Spleen (tissue), 11 donors: ENCODE data around the gene STOML2. TPM values are rescaled to one million over a fixed set of nuclear protein-coding genes. Genes with fewer than 3 reads are reported as not detected.
A peak's percentile ranks its signal among the peaks of the same experiment; 100 is the strongest.

Source experiments
- DNase-seq: peaks from one replicate; pipeline ENCODE4 v3.0.0-alpha.2; 2020
- H3K27ac ChIP-seq, 8 donors: fragments of 200-600 bp; sonication (generic) in 7 of 8; 1 replicate in 4 of 8; 2 replicates in 4 of 8; pipeline versions ENCODE4 v1.5.0 to v1.8.0; 2016 to 2021; ENCODE audit warnings: inconsistent platforms in 4 of 8, mild to moderate bottlenecking in 4 of 8, moderate library complexity in 1 of 8
- H3K27me3 ChIP-seq, 7 donors: fragments of 200-600 bp; sonication (generic) in 6 of 7; replicated peaks in 1 of 7; 1 replicate in 4 of 7; 2 replicates in 3 of 7; pipeline versions ENCODE4 v1.5.0 to v1.8.0; 2016 to 2021; ENCODE audit warnings: inconsistent platforms in 3 of 7, mild to moderate bottlenecking in 1 of 7
- H3K36me3 ChIP-seq, 6 donors: fragments of 200-600 bp; sonication (generic) in 5 of 6; 1 replicate in 4 of 6; 2 replicates in 2 of 6; pipeline versions ENCODE4 v1.5.0 to v1.8.0; 2016 to 2021; ENCODE audit warnings: inconsistent platforms in 2 of 6
- H3K4me1 ChIP-seq, 6 donors: fragments of 200-600 bp; sonication (generic) in 5 of 6; 1 replicate in 3 of 6; 2 replicates in 3 of 6; pipeline versions ENCODE4 v1.5.0 to v1.8.0; 2016 to 2021; ENCODE audit warnings: inconsistent platforms in 3 of 6
- H3K4me3 ChIP-seq, 8 donors: fragments of 200-600 bp; sonication (generic) in 7 of 8; 1 replicate in 4 of 8; 2 replicates in 4 of 8; pipeline versions ENCODE4 v1.5.0 to v1.8.0; 2016 to 2021; ENCODE audit warnings: inconsistent platforms in 4 of 8, mild to moderate bottlenecking in 4 of 8, moderate library complexity in 2 of 8
- H3K9me3 ChIP-seq, 8 donors: fragments of 200-600 bp; sonication (generic) in 7 of 8; 1 replicate in 4 of 8; 2 replicates in 4 of 8; pipeline versions ENCODE4 v1.5.0 to v1.8.0; 2016 to 2021; ENCODE audit warnings: inconsistent platforms in 4 of 8
- CTCF ChIP-seq, 11 experiments: fragments of 200-600 bp in 7 of 11; fragments of 450-650 bp in 4 of 11; sonication (generic) in 4 of 11; IDR thresholded peaks in 8 of 11; conservative IDR thresholded peaks in 3 of 11; 1 replicate in 7 of 11; 2 replicates in 4 of 11; pipeline versions ENCODE4 v1.4.0 to v1.8.0; 2016 to 2021; ENCODE audit warnings: antibody characterized with exemption in 11 of 11, inconsistent platforms in 4 of 11, mild to moderate bottlenecking in 1 of 11
- POLR2A ChIP-seq, 3 donors: fragments of 450-650 bp; IDR thresholded peaks; one replicate each; pipeline ENCODE4 v1.5.1; 2017; ENCODE audit warnings: antibody characterized with exemption in 3 of 3, mild to moderate bottlenecking in 1 of 3
- POLR2AphosphoS5 ChIP-seq, 3 donors: sonication (generic); formaldehyde crosslinking; IDR thresholded peaks; one replicate each; pipeline ENCODE4 v1.5.1; 2017; ENCODE audit warnings: antibody characterized with exemption in 3 of 3
- WGBS, 5 donors: extraction: QIAGEN DNeasy Blood & Tissue Kit in 3 of 5; methylation state at CpG; one replicate each; pipeline versions ENCODE4 v1.1.5 to v1.1.7; 2013 to 2018; 5-methylcytosine and 5-hydroxymethylcytosine counted together
- intact Hi-C: fragments of 100-400 bp; cut with DNase I; formaldehyde crosslinking; loops from one replicate; pipeline ENCODE4 v1.15.0; 2023; ENCODE audit warnings: low total_unique reads
- polyA plus RNA-seq, 3 donors: library from polyadenylated mRNA; stranded (reverse); fragments of 200-250 nt; gene quantifications; one replicate each; pipeline ENCODE4 v1.2.1, GENCODE V29; 2013
- total RNA-seq, 7 donors: library from RNA; depleted of rRNA in 3 of 7; stranded (reverse); fragments of >200 nt in 3 of 7; fragmentation: NEBNext Ultra II Directional in 4 of 7; extraction: Animal tissue kit (Norgen Biotek cat#: 25700) in 4 of 7; gene quantifications; one replicate each; pipeline versions ENCODE4 v1.1.0 to v1.2.1, GENCODE V29; 2016 to 2021
- donor health status: healthy with polysubstance abuse.
- donor health status: DM: no; HTN: no; CAD: no; lungs with moderate emphysema.
- donor health status: DM: no; HTN: no; CAD: no.
- donor health status: Bipolar disorder and iron deficiency.
- donor health status: healthy.
- donor health status: DM: no; HTN: no; CAD: no.
- donor health status: DM: yes; HTN: yes; CAD: no.

The STOML2 gene
- total and polyA plus RNA-seq, 10 donors: 54.2 to 80.7 (median 59.6) TPM

DNA sequence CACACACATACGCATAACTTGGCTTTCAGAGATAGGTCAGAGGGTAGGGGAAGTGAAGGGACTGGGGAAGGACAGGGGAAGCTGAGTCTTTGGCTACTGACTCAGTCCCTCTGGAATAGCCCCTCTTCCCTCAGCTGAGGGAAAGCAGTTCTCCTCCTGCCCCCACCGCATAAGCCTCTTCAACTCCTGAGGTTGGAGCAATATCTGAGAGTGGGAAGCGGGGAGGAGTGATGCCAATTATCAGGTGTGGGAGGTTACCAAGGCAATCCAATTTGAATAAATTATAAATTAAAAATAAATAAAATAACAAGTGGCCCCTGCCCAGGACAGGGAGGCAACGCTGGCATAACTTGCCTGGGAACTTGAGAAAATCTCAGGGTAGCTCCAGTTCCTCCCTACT is 1.7 kb upstream of the STOML2 start:
- H3K9me3 ChIP-seq: no peaks in the 10 kb centered on the region
- peak overlapping the region in 1 of 8 donors; percentile 89 for H3K27ac ChIP-seq
- no peak for TF ChIP-seq CTCF (IDR thresholded peaks at IDR 0.05 in 8 of 11, conservative IDR thresholded peaks at IDR 0.05 in 3 of 11)
- no peak for TF ChIP-seq POLR2A (IDR thresholded peaks at IDR 0.05)
- no peak for TF ChIP-seq POLR2AphosphoS5 (IDR thresholded peaks at IDR 0.05)
- DNase-seq: no peak
- 90 to 95% (median 94%) methylated on average over 4 of the region's 4 CpGs for WGBS, 5 donors
- intact Hi-C loops: no loop called here
- H3K36me3 ChIP-seq: peaks cover 0 to 79% (median 64%) of the 10 kb centered on the region in 6 donors
- no peaks in the 10 kb centered on the region for H3K27me3 ChIP-seq
- peaks cover 17 to 51% (median 33%) of the 10 kb centered on the region in 6 donors for H3K4me1 ChIP-seq
- H3K4me3 ChIP-seq: no peak overlapping the region

DNA sequence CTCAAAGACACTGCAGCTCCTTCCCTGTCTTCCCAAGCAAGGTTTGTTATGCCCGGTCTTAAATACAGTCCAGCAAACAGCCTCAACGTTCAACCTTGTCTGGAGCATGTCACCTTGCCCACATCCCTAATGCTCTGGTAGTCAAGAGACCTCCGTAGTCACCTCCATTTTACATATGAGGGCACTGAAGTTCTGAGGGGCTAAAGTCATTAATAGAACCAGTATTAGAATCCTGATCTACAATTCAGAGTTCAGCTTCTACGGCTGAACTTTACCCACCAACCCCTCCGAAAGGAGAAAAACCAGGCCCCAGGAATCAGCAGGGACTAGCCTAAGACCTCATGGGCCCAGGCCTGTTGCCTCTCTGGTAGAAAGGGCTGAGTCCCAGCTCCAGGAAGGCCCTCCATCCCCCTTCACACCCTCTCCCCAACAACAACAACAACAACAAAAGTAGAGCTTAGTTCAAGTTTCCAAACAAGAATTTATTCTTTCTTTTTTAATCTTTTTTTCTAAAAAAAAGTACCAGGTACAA is 795 bp upstream of the STOML2 start:
- Histone ChIP-seq H3K4me3 (peak overlapping the region in 6 of 8 donors; percentile 58 to 86 (median 64)), H3K27me3 (no peaks in the 10 kb centered on the region), H3K4me1 (peaks cover 16 to 43% (median 26%) of the 10 kb centered on the region in 6 donors), H3K27ac (peak overlapping the region in 7 of 8 donors; percentile 69 to 92 (median 88)), H3K9me3 (no peaks in the 10 kb centered on the region), H3K36me3 (peaks cover 0 to 79% (median 67%) of the 10 kb centered on the region in 6 donors)
- no peak for DNase-seq
- TF ChIP-seq CTCF (IDR thresholded peaks at IDR 0.05 in 8 of 11, conservative IDR thresholded peaks at IDR 0.05 in 3 of 11): no peak
- TF ChIP-seq POLR2AphosphoS5 (IDR thresholded peaks at IDR 0.05): no peak
- no peak for TF ChIP-seq POLR2A (IDR thresholded peaks at IDR 0.05)
- WGBS, 5 donors: 45 to 65% (median 54%) methylated on average over 5 of the region's 5 CpGs
- intact Hi-C loops: no loop called here

DNA sequence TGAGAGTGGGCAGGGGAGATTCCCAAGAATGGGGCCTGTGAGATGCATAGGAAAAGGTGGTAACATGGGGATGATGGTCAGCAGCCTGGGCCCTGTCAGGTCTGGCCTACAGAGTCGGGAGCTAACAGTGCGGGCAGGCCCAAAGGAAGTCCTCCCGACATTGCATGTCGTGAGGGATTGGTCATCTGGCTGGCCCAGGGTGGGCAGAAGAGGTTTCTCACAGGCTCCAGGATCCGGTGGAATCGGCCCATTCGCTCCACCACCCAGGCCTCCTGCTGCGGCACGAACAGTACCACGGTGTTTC is 514 bp downstream of the STOML2 start:
- H3K9me3 ChIP-seq: no peaks in the 10 kb centered on the region
- peaks cover 0 to 66% (median 55%) of the 10 kb centered on the region in 6 donors for H3K36me3 ChIP-seq
- peak; percentile 88 for DNase-seq
- H3K4me3 ChIP-seq: peak overlapping the region; percentile 58 to 86 (median 64)
- intact Hi-C loops: no loop called here
- no peaks in the 10 kb centered on the region for H3K27me3 ChIP-seq
- TF ChIP-seq POLR2AphosphoS5 (IDR thresholded peaks at IDR 0.05): no peak
- no peak for TF ChIP-seq POLR2A (IDR thresholded peaks at IDR 0.05)
- no peak for TF ChIP-seq CTCF (IDR thresholded peaks at IDR 0.05 in 8 of 11, conservative IDR thresholded peaks at IDR 0.05 in 3 of 11)
- peaks cover 16 to 40% (median 26%) of the 10 kb centered on the region in 6 donors for H3K4me1 ChIP-seq
- H3K27ac ChIP-seq: peak overlapping the region; percentile 69 to 92 (median 88)
- 4 to 12% (median 5%) methylated on average over 6 to 10 of the region's 10 CpGs for WGBS, 5 donors

DNA sequence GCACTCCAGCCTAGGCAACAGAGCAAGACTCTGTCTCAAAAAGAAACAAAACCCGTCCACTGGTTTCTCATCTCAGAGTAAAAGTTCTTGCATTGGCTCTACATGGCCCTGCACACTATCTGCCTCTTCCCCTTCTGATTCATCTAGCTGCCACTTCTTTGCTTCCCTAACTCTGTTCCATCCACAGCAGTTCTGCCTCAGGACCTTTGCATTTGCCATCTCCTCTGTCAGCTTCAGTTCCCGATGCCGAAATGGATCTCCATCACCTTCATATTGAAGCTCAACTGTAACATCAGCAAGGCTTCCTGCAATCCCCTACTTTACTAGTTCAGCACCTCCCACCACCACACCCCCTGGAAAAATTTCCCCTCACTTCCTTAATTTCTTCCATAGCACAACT is 5.4 kb downstream of the STOML2 start:
- no peak for DNase-seq
- H3K36me3 ChIP-seq: peaks cover 0 to 48% (median 34%) of the 10 kb centered on the region in 6 donors
- no peaks in the 10 kb centered on the region for H3K9me3 ChIP-seq
- intact Hi-C loops: loop anchor here (10.0 kb wide), 2 partner anchors 113 to 203 kb away; partner anchors contain the start of gene DNAJB5
- WGBS, 5 donors: 80 to 93% (median 86%) methylated on average over 3 of the region's 3 CpGs
- H3K4me3 ChIP-seq: no peak overlapping the region
- H3K27me3 ChIP-seq: no peaks in the 10 kb centered on the region
- peaks cover 17 to 48% (median 30%) of the 10 kb centered on the region in 6 donors for H3K4me1 ChIP-seq
- no peak overlapping the region for H3K27ac ChIP-seq
- no peak for TF ChIP-seq POLR2A (IDR thresholded peaks at IDR 0.05)
- TF ChIP-seq CTCF (IDR thresholded peaks at IDR 0.05 in 8 of 11, conservative IDR thresholded peaks at IDR 0.05 in 3 of 11): no peak
- no peak for TF ChIP-seq POLR2AphosphoS5 (IDR thresholded peaks at IDR 0.05)
